ENCODE measurements around the gene ANKRD9.
"Not testable (repeated sequence)": the region's sequence is repeated elsewhere in the genome, so short reads cannot be mapped to it uniquely, and the experiment has no call there.

The ANKRD9 gene, protein sequence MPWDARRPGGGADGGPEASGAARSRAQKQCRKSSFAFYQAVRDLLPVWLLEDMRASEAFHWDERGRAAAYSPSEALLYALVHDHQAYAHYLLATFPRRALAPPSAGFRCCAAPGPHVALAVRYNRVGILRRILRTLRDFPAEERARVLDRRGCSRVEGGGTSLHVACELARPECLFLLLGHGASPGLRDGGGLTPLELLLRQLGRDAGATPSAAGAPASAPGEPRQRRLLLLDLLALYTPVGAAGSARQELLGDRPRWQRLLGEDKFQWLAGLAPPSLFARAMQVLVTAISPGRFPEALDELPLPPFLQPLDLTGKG

GRCh38 chr14:102509746-102510615, at the start of gene ANKRD9:
TSS of gene ANKRD9 (minus strand) at chr14:102509776. CDS start at chr14:102507889, 1,887 bp downstream.
- DNase-seq (ENCODE audit: low spot score), result peak; percentile 95

GRCh38 chr14:102558556-102558955, 49.0 kb upstream of the ANKRD9 start:
- no peak for DNase-seq (ENCODE audit: low spot score)

DNA sequence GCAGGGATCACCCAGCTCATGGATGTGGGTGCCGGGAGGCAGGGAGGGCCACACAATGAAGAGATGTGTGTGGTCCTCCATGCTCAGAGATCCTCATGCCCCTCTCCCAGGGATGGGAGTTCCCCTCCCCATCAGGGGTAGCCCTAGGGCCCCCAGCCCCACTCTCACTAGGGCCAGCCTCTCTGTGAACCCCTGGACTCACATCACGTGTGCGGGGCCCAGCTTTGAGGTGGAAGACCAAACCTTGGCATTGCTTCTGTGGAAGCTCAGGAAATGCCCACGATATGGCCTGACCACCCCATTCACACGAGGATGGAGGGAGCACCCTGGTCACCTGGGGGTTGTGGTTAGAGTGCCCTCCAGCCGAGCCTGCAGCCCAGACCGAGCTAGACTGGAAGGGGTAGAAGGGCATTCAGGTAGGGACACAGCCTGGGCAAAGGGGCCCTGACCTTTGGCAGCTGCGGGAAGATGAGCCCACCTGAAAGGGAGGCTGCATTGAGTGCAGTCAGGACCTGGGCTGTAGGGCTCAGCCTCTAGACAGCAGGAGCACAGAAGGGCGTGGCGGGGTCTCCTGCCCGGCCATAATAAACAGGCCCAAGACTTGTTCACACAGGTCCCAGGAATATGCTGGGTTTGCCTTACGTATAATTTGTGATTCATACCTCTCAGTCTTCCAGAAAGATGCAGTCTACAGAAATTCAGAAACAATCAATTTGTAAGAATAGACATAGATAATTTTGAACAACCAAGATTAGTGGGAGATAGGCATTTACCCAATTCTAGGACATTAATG, 48.1 kb upstream of the ANKRD9 start:
- no peak for DNase-seq (ENCODE audit: low spot score)

DNA sequence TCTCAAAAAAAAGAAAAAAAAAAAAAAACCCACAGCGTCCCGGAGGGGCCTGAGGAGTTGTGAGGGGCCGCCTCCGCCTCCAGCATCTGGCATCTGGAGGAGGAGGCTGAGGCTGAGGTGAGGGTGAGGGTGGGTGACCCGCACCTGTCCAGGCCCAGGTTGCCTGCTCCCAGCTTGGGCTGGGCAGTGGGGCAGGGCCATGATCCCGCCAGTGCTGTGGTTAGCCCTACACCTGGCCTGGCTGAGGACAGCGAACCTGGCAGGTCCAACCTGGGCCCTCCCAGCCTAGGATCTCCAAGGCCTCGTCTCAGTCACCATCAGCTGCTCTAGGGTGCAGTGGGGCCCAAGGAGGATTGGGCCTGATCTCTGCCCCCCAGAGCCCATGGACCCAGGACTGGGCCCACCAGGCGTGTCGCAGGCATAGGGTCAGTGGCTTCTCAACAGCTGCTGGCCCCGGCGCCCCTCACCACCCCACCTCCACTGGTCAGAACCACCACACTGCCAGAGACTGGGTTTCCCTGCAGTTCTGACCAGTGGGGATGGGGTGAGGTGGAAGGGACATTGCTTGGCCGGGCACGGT, 46.6 kb upstream of the ANKRD9 start:
- no peak for DNase-seq (ENCODE audit: low spot score)

DNA sequence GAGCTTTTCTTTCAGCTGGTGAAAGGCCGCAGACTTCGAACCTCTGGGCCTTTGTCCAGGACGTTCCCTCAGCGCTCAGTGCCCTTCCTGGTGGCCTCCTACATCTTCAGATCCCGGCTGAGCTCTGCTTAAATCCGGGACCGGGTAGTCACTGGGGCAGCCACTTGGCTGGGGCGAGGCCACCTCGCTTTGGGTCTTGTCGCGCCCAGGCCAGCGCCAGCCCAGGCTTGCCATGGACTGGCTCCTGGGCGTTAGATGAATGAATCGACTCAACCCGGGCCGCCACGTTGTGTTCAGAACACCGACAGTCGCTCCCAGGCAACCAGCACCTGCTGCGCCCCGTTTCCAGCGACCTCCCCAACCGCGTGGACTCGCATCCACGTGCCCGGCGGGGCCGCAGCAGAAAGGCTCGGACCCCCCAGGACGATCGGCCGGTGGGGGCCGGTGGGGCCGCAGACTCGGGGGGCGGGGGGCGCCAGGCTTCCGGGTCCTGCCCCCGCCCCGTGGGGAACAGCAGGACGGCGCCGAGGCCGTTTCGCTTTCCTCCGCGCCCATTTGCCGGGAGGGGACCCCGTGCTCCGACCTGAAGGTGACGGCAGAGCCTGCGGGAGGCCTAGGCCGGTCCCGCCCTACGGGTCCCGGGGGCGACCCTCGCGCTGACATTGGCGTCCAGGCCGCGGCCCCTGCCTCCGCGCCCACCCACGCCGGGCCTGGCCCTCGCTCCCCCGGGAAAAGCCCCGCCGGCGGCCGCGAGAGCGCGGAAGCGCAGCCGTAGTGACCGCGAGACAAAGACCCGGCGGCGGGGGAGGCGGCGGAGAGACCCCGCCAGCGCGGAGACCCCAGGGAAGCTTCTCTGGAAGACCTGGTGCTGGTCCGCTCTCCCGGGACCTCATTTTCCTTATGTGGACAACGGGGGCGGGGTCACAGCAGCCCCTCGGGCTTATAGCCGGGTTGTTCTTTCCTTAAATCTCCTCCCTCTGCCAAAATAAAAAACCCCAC, 45.5 kb upstream of the ANKRD9 start:
- DNase-seq (ENCODE audit: low spot score), result peak; percentile 33

GRCh38 chr14:102551995-102552705, 42.6 kb upstream of the ANKRD9 start:
- peak; percentile 44 for DNase-seq (ENCODE audit: low spot score)

- not testable (repeated sequence) for DNase-seq (ENCODE audit: low spot score)
Observed at GRCh38 chr14:102550927-102551401, 41.4 kb upstream of the ANKRD9 start.

GRCh38 chr14:102548616-102549240, 39.2 kb upstream of the ANKRD9 start:
- DNase-seq (ENCODE audit: low spot score), result no peak

DNA sequence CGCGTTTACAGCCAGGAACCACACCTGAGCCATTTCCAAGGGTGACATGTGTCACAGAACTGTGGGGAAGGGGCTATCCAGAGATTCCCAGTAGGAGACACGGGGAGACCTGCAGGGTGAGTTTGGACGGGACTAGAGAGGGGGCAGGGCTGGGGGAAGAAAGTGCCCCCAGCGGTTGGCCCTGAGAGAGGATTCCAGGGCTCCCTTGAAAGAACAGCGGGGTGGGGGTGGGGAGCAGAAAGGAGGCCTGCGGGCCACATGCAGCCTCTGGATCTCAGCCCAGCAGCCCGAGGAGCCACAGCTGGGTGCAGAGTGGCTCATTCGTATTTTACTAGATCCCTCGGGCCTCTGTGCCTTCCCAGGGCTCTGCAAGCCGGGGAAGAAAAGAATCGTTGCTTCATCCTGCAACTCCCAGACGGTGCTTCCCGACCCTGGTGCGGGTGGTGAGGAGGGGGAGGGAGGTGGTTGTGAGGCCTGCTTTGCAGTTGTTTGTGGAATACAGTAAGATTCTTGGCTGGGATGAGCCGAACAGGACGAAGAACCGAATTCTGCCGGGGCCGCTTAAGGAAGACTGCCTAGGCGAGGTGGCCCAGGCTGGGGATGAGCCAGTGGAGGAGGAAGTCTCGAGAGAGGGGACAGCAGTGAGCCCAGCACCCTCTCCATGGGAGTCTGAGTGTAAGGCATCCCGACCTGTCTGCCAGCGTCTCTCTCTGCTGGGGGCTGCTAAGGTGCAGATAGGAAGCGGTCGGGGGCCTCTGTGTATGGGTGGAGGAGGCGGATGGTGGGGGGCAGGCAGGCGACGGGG, 36.1 kb upstream of the ANKRD9 start:
- DNase-seq (ENCODE audit: low spot score), result no peak

- no peak for DNase-seq (ENCODE audit: low spot score)
Observed at GRCh38 chr14:102544747-102545460, 35.3 kb upstream of the ANKRD9 start.

DNA sequence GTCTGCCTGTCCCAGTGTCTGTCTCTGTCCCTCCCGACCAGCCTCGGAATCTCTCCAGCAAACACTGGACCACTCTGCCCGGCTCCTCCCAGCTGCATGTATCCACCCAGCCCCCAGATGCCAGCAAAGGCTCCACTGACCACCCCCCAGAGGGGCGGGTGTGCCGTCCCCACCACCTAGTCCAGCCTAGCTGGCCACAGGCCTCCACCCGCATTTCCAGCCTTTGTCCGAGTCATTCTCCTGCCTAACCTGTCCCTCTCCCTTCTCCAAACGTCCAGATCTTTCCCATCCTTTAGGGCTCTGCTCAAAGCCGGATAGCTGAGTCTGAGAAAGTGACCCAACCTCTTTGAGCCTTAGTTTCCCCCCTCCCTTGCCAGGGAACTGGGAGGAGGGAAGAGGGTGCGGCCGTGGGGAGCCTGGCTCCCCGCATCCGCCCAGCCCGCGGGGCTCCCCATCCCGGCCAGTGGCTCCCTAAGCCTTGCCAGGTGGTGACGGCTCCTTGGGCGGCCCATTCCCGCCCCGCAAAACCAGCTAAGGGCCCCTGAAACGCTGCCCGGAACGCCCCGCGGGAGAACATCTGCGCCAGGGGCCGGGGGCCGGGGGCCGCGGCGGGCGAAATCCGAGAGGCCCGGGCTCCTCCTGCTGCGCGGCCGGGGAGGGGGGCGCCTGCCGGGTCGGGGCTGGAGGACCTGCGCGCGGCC, 34.6 kb upstream of the ANKRD9 start:
- DNase-seq (ENCODE audit: low spot score), result no peak

DNA sequence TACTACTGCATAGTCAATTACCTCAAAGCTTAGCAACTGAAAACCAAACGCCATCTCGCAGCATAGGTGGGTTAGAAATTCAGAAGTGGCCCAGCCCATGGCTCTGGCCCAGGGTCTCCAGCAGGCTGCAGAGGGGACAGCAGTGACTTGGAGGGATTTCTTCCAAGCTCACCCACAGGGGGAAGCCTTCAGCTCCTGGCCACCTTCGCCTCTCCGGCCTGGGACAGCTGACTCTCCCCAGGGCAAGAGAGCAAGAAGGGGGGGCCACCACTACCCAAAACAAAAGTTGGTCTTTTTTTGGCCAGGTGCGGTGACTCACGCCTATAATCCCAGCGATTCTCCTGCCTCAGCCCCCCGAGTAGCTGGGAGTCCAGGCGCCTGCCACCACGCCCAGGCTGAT, 32.2 kb upstream of the ANKRD9 start:
- DNase-seq (ENCODE audit: low spot score), result no peak

DNA sequence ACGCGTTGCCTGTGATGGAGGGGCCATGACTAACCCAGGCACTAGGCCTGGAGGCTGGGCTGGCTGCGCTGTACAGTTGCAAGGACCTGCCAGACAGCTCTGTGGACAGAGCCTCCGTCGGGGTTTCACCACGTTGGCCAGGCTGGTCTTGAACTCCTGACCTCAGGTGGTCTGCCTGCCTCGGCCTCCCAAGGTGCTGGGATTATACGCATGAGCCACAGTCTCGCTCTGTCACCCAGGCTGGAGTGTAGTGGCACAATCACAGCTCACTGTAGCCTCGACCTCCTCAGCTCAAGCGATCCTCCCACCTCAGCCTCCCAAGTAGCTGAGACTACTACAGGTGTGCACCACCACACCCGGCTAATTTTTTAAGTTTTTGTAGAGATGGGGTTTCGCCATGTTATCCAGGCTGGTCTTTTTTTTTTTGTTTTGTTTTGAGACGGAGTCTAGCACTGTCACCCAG, 31.5 kb upstream of the ANKRD9 start:
- not testable (repeated sequence) for DNase-seq (ENCODE audit: low spot score)

DNA sequence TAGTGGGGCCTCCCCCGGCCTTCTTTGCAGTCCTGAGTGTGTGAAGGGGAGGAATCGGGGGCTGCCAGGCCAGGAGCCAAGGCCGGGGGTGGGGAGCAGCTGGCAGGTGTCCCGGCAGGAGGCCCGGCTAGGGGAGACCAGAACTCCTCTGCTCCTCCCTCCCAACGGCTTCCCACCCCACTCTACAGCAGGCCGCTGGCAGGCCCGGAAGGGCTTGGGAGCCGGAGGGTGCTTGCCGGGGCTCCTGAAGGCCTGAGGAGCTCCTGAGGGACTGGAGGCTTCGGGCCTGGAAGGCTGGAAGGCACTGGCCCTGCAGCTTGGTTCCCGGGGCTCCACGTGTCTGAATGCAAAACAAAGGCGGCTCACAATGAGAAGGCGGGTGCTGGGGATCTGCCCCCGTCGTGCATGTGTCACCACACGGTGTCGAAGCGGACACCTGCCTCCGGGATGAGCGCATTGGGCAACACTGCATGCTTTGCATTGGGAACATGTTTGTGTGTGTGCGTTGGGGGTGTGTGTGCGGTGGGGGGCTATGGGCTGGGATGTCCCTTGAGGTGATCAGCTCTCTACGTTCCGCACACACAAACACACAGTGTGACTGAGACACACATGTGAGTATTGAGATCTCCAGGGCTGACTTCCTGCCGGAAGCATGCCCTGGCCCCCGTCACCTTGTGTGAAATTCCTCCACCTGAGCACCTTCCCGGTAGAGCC, 30.9 kb upstream of the ANKRD9 start:
- no peak for DNase-seq (ENCODE audit: low spot score)

- DNase-seq (ENCODE audit: low spot score), result no peak
Observed at GRCh38 chr14:102539544-102540314, 30.2 kb upstream of the ANKRD9 start.

Data from kidney tubule cell (primary cell).